RWPE2 (cell line): ENCODE results near the gene ANP32B.

ENCODE experiments used
- ATAC-seq: fragments of 200-7000 bp; cut with Tn5 transposase; 3 replicates; pipeline ENCODE4 v1.9.1; 2021; ENCODE audit warnings: low read depth
- DNase-seq: peaks from one replicate; pipeline ENCODE4 v3.0.0-alpha.2; 2020; ENCODE audit warnings: low spot score
- H3K27ac ChIP-seq: fragments of 450-650 bp; 2 replicates; pipeline ENCODE4 v1.5.1; 2017; ENCODE audit warnings: mild to moderate bottlenecking; ENCODE audit not compliant: poor library complexity, severe bottlenecking
- H3K27me3 ChIP-seq: fragments of 250-450 bp; sonication (Bioruptor Pico); 2 replicates; pipeline ENCODE4 v1.5.1; 2021; ENCODE audit warnings: mild to moderate bottlenecking, moderate library complexity; ENCODE audit not compliant: insufficient read depth, poor library complexity, severe bottlenecking
- H3K36me3 ChIP-seq: fragments of 250-450 bp; sonication (Bioruptor Pico); 2 replicates; pipeline ENCODE4 v1.5.1; 2020; ENCODE audit warnings: low read depth, mild to moderate bottlenecking, moderate library complexity
- H3K4me1 ChIP-seq: fragments of 250-450 bp; sonication (Bioruptor Pico); 2 replicates; pipeline ENCODE4 v1.5.1; 2021; ENCODE audit warnings: mild to moderate bottlenecking, moderate library complexity; ENCODE audit not compliant: insufficient read depth, poor library complexity, severe bottlenecking
- H3K4me3 ChIP-seq: fragments of 250-450 bp; sonication (Bioruptor Pico); 2 replicates; pipeline ENCODE4 v1.5.1; 2021; ENCODE audit warnings: mild to moderate bottlenecking, moderate library complexity; ENCODE audit not compliant: severe bottlenecking
- H3K9me3 ChIP-seq: fragments of 250-450 bp; sonication (Bioruptor Pico); 2 replicates; pipeline ENCODE4 v1.5.1; 2021; ENCODE audit warnings: mild to moderate bottlenecking, moderate library complexity; ENCODE audit not compliant: severe bottlenecking
- CTCF ChIP-seq: fragments of 450-650 bp; IDR thresholded peaks from one replicate; pipeline ENCODE4 v1.5.1; 2017; ENCODE audit warnings: mild to moderate bottlenecking, moderate library complexity; ENCODE audit not compliant: poor library complexity, severe bottlenecking

ANP32B gene

GRCh38 chr9:98020476-98021145 is 37.5 kb downstream of the ANP32B start:
- no peak overlapping the region for H3K4me3 ChIP-seq
- no peaks in the 10 kb centered on the region for H3K27me3 ChIP-seq
- peak; percentile 38 for DNase-seq
- H3K27ac ChIP-seq, result no peak overlapping the region
- TF ChIP-seq CTCF, result no peak
- H3K36me3 ChIP-seq, result peaks cover 33% of the 10 kb centered on the region
- H3K4me1 ChIP-seq, result no peaks in the 10 kb centered on the region
- ATAC-seq, result peak; percentile 22
- no peaks in the 10 kb centered on the region for H3K9me3 ChIP-seq

- H3K36me3 ChIP-seq, result peaks cover 25% of the 10 kb centered on the region
These were observed 38.3 kb downstream of the ANP32B start for GRCh38 chr9:98021306-98022040.

GRCh38 chr9:98022447-98022846 is 39.3 kb downstream of the ANP32B start:
- TF ChIP-seq CTCF, result no peak

More at GRCh38 chr9:98021306-98022040, 38.3 kb downstream of the ANP32B start:
- no peak overlapping the region for H3K4me3 ChIP-seq
- DNase-seq, result peak; percentile 27
- no peaks in the 10 kb centered on the region for H3K9me3 ChIP-seq
- no peak overlapping the region for H3K27ac ChIP-seq
- no peaks in the 10 kb centered on the region for H3K27me3 ChIP-seq
- ATAC-seq, result no peak
- H3K4me1 ChIP-seq, result no peaks in the 10 kb centered on the region
- TF ChIP-seq CTCF, result no peak

GRCh38 chr9:98024702-98025101 is 41.6 kb downstream of the ANP32B start:
- no peak for DNase-seq
- no peak overlapping the region for H3K4me3 ChIP-seq
- no peaks in the 10 kb centered on the region for H3K9me3 ChIP-seq
- no peaks in the 10 kb centered on the region for H3K27me3 ChIP-seq
- H3K27ac ChIP-seq, result no peak overlapping the region
- no peak for ATAC-seq
- no peaks in the 10 kb centered on the region for H3K36me3 ChIP-seq
- no peak for TF ChIP-seq CTCF
- no peaks in the 10 kb centered on the region for H3K4me1 ChIP-seq

More at GRCh38 chr9:98022447-98022846, 39.3 kb downstream of the ANP32B start:
- H3K4me1 ChIP-seq, result no peaks in the 10 kb centered on the region
- H3K27me3 ChIP-seq, result no peaks in the 10 kb centered on the region
- H3K9me3 ChIP-seq, result no peaks in the 10 kb centered on the region
- H3K4me3 ChIP-seq, result no peak overlapping the region
- peaks cover 15% of the 10 kb centered on the region for H3K36me3 ChIP-seq
- ATAC-seq (no peak), DNase-seq (peak; percentile 23)
- no peak overlapping the region for H3K27ac ChIP-seq

- Histone ChIP-seq H3K27me3 (no peaks in the 10 kb centered on the region), H3K4me1 (peaks cover 9% of the 10 kb centered on the region), H3K36me3 (no peaks in the 10 kb centered on the region), H3K9me3 (no peaks in the 10 kb centered on the region), H3K27ac (no peak overlapping the region), H3K4me3 (no peak overlapping the region)
- ATAC-seq, result no peak
- no peak for DNase-seq
- TF ChIP-seq CTCF, result no peak
These were observed 48.0 kb downstream of the ANP32B start for GRCh38 chr9:98031169-98031568.
